Brain microvascular endothelial cell (primary cell): ENCODE data around the gene STK36.

Experiments
- DNase-seq: peaks from one replicate; pipeline ENCODE4 v3.0.0-alpha.2; 2020
- H3K27ac ChIP-seq: fragments of 250-450 bp; sonication (Bioruptor Pico); 2 replicates; pipeline ENCODE4 v1.5.1; 2020; ENCODE audit warnings: mild to moderate bottlenecking, moderate library complexity
- H3K27me3 ChIP-seq: fragments of 250-450 bp; sonication (Bioruptor Pico); replicated peaks from 2 replicates; pipeline ENCODE4 v1.5.1; 2020; ENCODE audit warnings: mild to moderate bottlenecking
- H3K36me3 ChIP-seq: fragments of 250-450 bp; sonication (Bioruptor Pico); replicated peaks from 2 replicates; pipeline ENCODE4 v1.5.1; 2020; ENCODE audit warnings: mild to moderate bottlenecking
- H3K4me3 ChIP-seq: 2 replicates; pipeline ENCODE4 v1.5.1; 2011; ENCODE audit warnings: low read depth, mild to moderate bottlenecking, control low read depth, low read length, moderate library complexity
- in situ Hi-C: cut with HindIII; loops from 2 replicates; pipeline ENCODE4 v1.10.0; 2017; ENCODE audit warnings: low sequenced_read_pairs, low pct_ligation_motif_present
- TF ChIP-seq, protein P1 (sequence below): IDR thresholded peaks from 2 replicates; pipeline ENCODE4 v1.5.1; 2011; ENCODE audit warnings: low read depth, mild to moderate bottlenecking, moderate library complexity, low read length, control low read depth, inconsistent platforms; ENCODE audit errors: missing control alignments

The STK36 gene

DNA sequence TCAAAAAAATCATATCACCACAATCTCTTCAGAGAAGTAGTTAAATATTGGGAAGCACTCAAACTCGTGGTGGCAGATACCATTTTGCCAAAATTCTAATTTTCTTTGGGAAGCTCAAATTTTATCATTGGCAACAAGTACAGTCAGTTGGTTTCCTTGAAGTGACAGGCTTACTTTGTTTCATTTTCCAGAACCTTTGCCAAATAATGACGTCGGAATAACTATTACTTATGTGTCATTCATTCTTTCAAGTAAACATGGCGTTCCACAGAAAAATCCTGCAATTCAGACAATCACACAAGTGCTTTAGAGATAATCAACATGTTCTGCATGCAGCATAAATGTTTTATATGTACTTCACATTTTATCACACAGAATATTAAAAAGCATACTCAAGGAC is 44.2 kb downstream of the STK36 start:
- in situ Hi-C loops: no loop called here
- TF ChIP-seq, protein P1, sequence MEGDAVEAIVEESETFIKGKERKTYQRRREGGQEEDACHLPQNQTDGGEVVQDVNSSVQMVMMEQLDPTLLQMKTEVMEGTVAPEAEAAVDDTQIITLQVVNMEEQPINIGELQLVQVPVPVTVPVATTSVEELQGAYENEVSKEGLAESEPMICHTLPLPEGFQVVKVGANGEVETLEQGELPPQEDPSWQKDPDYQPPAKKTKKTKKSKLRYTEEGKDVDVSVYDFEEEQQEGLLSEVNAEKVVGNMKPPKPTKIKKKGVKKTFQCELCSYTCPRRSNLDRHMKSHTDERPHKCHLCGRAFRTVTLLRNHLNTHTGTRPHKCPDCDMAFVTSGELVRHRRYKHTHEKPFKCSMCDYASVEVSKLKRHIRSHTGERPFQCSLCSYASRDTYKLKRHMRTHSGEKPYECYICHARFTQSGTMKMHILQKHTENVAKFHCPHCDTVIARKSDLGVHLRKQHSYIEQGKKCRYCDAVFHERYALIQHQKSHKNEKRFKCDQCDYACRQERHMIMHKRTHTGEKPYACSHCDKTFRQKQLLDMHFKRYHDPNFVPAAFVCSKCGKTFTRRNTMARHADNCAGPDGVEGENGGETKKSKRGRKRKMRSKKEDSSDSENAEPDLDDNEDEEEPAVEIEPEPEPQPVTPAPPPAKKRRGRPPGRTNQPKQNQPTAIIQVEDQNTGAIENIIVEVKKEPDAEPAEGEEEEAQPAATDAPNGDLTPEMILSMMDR: no peak
- H3K27me3 ChIP-seq: no peaks in the 10 kb centered on the region
- no peak for DNase-seq
- H3K4me3 ChIP-seq: no peak overlapping the region
- no peak overlapping the region for H3K27ac ChIP-seq
- peaks cover 2% of the 10 kb centered on the region for H3K36me3 ChIP-seq

DNA sequence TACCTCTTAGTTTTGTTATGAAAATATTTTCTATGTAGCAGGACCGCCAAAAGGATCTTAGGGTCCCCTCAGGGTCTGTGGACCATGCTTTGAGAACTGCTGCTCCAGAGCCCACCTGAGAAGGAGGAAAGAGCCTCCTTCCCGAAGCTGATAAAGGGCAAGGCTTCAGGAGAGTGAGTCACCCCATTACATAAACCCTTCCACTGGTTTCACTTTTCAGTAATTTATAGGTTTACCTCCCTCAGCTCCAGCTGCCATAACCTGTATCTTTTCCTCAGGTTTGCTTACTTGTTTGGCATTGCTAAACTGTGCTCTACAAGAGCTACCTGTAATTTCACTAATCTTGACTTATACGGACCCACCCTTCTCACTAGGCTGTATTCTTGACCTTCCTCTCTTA is 45.4 kb downstream of the STK36 start:
- TF ChIP-seq, protein P1: no peak
- H3K27me3 ChIP-seq: no peaks in the 10 kb centered on the region
- peaks cover 2% of the 10 kb centered on the region for H3K36me3 ChIP-seq
- in situ Hi-C loops: no loop called here
- no peak for DNase-seq
- H3K4me3 ChIP-seq: no peak overlapping the region
- H3K27ac ChIP-seq: no peak overlapping the region

DNA sequence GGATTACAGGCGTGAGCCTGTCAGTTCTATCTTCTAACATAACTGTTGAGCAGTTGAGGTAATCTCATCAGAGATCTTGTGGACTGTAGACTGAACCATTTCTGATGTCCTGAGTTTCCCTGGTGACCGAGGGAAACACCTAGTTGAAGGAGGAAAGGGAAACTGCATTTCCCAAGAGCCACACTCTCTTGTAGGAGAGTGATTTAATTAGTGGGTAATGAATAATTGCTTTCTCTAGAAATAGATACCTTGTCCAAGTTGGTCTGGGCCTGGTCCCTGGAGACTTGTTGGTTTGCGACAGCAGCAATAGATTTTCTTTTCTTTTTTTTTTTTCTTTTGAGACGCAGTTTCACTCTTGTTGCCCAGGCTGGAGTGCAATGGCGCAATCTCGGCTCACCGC is 46.2 kb downstream of the STK36 start:
- Histone ChIP-seq H3K27me3 (no peaks in the 10 kb centered on the region), H3K36me3 (peaks cover 2% of the 10 kb centered on the region), H3K27ac (no peak overlapping the region), H3K4me3 (no peak overlapping the region)
- in situ Hi-C loops: no loop called here
- no peak for DNase-seq
- TF ChIP-seq, protein P1: no peak

DNA sequence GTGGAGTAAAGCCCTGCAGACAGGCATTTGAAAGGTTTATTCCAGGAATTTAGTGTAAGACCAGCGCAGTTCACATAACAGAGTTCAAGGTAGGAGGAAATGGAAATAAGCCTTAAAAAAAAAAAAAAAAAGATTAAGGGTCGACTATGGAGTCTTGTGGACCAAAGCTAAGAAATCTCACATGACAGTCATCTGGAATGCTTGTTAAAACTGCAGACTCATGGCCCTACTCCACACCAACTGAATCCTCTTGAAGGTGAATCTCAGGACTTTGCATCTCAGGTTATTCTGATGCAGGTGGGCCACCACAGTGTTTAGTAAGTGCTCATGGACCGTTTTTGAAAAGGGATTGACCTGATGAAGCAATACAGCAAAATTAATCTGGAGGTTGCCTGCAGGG is 47.6 kb downstream of the STK36 start:
- in situ Hi-C loops: no loop called here

DNA sequence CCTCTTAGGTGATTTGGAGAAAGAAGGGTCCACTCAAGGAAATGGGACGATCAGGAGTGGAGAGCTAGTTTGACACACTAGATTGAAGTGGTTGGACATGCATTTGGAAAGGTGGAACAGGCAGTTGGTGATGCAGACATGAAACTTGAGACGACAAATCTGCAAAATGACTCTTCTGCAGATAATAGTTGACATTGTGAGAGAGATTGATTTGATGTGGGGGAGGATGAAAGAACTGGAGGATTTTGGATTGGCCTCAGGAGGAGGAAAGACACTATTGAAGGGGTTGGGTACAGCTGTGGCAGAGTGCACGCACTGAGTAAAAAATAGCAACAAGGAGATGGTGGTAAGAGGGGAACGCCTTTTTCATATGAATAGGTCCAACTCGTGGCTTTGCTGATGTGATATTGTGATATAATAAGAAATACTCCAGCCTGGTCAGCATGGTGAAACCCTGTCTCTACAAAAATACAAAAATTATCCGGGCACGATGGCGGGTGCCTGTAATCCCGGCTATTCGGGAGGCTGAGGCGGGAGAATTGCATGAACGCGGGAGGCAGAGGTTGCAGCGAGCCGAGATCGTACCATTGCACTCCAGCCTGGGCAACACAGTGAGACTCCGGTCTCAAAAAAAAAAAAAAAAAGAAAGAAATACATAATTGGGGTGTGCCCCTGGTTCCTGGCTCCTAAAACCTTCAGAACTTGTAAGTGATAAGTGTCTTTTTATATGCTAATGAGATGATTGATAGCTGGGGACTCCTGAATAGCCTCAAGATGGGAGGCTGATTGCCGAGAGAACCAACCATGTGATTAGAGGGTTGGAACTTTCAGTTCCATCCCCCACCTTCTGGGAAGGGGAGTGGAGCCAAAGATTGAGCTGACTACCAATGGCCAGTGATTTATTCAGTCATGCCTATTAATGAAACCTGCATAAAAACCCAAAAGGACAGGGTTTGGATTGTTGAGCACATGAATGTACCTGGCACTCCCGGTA is 48.5 kb downstream of the STK36 start:
- Histone ChIP-seq H3K36me3 (peaks cover 2% of the 10 kb centered on the region), H3K27me3 (no peaks in the 10 kb centered on the region), H3K4me3 (no peak overlapping the region), H3K27ac (no peak overlapping the region)
- TF ChIP-seq, protein P1: no peak
- no peak for DNase-seq
- in situ Hi-C loops: no loop called here

More for the DNA sequence above, 47.6 kb downstream of the STK36 start:
- H3K4me3 ChIP-seq: no peak overlapping the region
- H3K27ac ChIP-seq: no peak overlapping the region
- TF ChIP-seq, protein P1: no peak
- DNase-seq: no peak
- H3K36me3 ChIP-seq: peaks cover 2% of the 10 kb centered on the region
- H3K27me3 ChIP-seq: no peaks in the 10 kb centered on the region
